Stimulated activated CD8-positive, alpha-beta memory T cell treated with anti-CD3 and anti-CD28 coated beads, Interleukin-15, amount 100 ng/mL, for 24 hours (primary cell): Measurements from ENCODE around the gene SHOC2.

Source experiments
- DNase-seq: peaks from one replicate; pipeline ENCODE4 v3.0.0-alpha.2; 2020; ENCODE audit warnings: low read depth

SHOC2 gene

GRCh38 chr10:110919349-110919931, at the start of gene SHOC2:
Gene SHOC2, plus strand, starts transcription at chr10:110919604. Its CDS starts 44,755 bp downstream, at chr10:110964359.
- peak; percentile 86 for DNase-seq

GRCh38 chr10:110870823-110871297, 48.5 kb upstream of the SHOC2 start:
- DNase-seq: no peak

GRCh38 chr10:110871298-110872084, 47.9 kb upstream of the SHOC2 start, which contains the start of gene PDCD4:
Gene PDCD4, plus strand, starts transcription at chr10:110871928. Its CDS starts 4,100 bp downstream, at chr10:110876028.
- peak; percentile 84 for DNase-seq

GRCh38 chr10:110872145-110872983, 47.0 kb upstream of the SHOC2 start:
- no peak for DNase-seq

- no peak for DNase-seq
These were observed 46.1 kb upstream of the SHOC2 start for GRCh38 chr10:110872984-110873923.

GRCh38 chr10:110873951-110874350, 45.5 kb upstream of the SHOC2 start:
- DNase-seq: no peak

- DNase-seq: no peak
These were observed 43.4 kb upstream of the SHOC2 start for GRCh38 chr10:110876000-110876399.

- no peak for DNase-seq
These were observed 42.6 kb upstream of the SHOC2 start for GRCh38 chr10:110876788-110877187.

GRCh38 chr10:110880012-110880411, 39.4 kb upstream of the SHOC2 start:
- no peak for DNase-seq

- DNase-seq: no peak
These were observed 38.2 kb upstream of the SHOC2 start for GRCh38 chr10:110881247-110881646.

- no peak for DNase-seq
These were observed 37.5 kb upstream of the SHOC2 start for GRCh38 chr10:110881905-110882304.

- no peak for DNase-seq
These were observed 35.5 kb upstream of the SHOC2 start for GRCh38 chr10:110883924-110884323.

GRCh38 chr10:110885932-110886674, 33.3 kb upstream of the SHOC2 start:
- no peak for DNase-seq

- no peak for DNase-seq
These were observed 31.8 kb upstream of the SHOC2 start for GRCh38 chr10:110887560-110887959.

GRCh38 chr10:110892602-110893288, 26.7 kb upstream of the SHOC2 start:
- DNase-seq: no peak

- DNase-seq: no peak
These were observed 25.7 kb upstream of the SHOC2 start for GRCh38 chr10:110893559-110894179.

- no peak for DNase-seq
These were observed 22.2 kb upstream of the SHOC2 start for GRCh38 chr10:110897184-110897583.

GRCh38 chr10:110898391-110898790, 21.0 kb upstream of the SHOC2 start:
- DNase-seq: no peak

- no peak for DNase-seq
These were observed 18.4 kb upstream of the SHOC2 start for GRCh38 chr10:110900983-110901382.
